GM23338 (cell line): Measurements from ENCODE around the gene TMEM185B.

ENCODE experiments used
- EZH2 ChIP-seq: fragments of 200-600 bp; sonication (generic); IDR thresholded peaks from one replicate; pipeline ENCODE4 v1.8.0; 2017; ENCODE audit warnings: antibody characterized with exemption, mild to moderate bottlenecking, low read depth; ENCODE audit not compliant: unreplicated experiment
- EZH2phosphoT487 ChIP-seq: fragments of 200-600 bp; sonication (generic); IDR thresholded peaks from one replicate; pipeline ENCODE4 v1.8.1; 2018; ENCODE audit warnings: antibody characterized with exemption; ENCODE audit not compliant: unreplicated experiment
- NANOG ChIP-seq: IDR thresholded peaks from 2 replicates; pipeline ENCODE4 v1.6.1; 2016; ENCODE audit warnings: antibody characterized with exemption, borderline replicate concordance
- POLR2AphosphoS5 ChIP-seq: IDR thresholded peaks from 2 replicates; pipeline ENCODE4 v1.6.1; 2016; ENCODE audit warnings: antibody characterized with exemption, low read depth
- STAT1 ChIP-seq: IDR thresholded peaks from one replicate; pipeline ENCODE4 v1.6.1; 2016; ENCODE audit warnings: antibody characterized with exemption; ENCODE audit not compliant: unreplicated experiment
- TF ChIP-seq, protein P1 (sequence below), 2 experiments: fragments of 200-600 bp in 1 of 2; sonication (generic) in 1 of 2; conservative IDR thresholded peaks; 2 replicates each; pipeline versions ENCODE4 v1.5.1 to v1.6.1; 2016 to 2017; ENCODE audit warnings: antibody characterized with exemption in 2 of 2, low read depth in 2 of 2, mild to moderate bottlenecking in 2 of 2, moderate library complexity in 1 of 2
- TF ChIP-seq, protein P2 (sequence below): IDR thresholded peaks from one replicate; pipeline ENCODE4 v1.6.1; 2018; ENCODE audit warnings: antibody characterized with exemption; ENCODE audit not compliant: unreplicated experiment

DNA sequence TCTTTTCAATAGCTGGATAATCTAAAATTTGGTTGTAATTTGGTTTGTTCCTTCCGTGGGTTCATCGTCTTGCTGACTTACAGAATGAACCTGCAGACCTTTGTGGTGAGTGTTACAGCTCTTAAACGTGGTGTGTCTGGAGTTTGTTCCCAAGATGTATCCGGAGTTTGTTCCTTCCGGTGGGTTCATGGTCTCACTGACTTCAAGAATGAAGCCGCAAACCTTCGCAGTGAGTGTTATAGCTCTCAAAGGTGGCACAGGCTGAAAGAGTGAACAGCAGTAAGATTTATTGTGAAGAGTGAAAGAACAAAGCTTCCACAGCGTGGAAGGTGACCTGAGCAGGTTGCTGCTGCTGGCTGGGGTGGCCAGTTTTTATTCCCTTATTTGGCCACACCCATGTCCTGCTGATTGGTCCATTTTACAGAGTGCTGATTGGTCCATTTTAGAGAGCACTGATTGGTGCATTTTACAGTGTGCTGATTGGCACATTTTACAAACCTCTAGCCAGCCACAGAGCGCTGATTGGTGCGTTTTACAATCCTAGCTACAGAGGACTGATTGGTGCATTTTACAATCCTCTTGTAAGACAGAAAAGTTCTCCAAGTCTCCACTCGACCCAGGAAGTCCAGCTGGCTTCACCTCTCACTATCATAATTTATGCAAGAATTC lies 46.0 kb upstream of the TMEM185B start:
- no peak for TF ChIP-seq EZH2phosphoT487
- TF ChIP-seq POLR2AphosphoS5, result no peak
- TF ChIP-seq, protein P1, sequence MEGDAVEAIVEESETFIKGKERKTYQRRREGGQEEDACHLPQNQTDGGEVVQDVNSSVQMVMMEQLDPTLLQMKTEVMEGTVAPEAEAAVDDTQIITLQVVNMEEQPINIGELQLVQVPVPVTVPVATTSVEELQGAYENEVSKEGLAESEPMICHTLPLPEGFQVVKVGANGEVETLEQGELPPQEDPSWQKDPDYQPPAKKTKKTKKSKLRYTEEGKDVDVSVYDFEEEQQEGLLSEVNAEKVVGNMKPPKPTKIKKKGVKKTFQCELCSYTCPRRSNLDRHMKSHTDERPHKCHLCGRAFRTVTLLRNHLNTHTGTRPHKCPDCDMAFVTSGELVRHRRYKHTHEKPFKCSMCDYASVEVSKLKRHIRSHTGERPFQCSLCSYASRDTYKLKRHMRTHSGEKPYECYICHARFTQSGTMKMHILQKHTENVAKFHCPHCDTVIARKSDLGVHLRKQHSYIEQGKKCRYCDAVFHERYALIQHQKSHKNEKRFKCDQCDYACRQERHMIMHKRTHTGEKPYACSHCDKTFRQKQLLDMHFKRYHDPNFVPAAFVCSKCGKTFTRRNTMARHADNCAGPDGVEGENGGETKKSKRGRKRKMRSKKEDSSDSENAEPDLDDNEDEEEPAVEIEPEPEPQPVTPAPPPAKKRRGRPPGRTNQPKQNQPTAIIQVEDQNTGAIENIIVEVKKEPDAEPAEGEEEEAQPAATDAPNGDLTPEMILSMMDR (conservative IDR thresholded peaks at IDR 0.05; ENCODE audit: low read depth in 2 of 2), result no peak
- no peak for TF ChIP-seq STAT1
- no peak for TF ChIP-seq EZH2
- TF ChIP-seq, protein P2, sequence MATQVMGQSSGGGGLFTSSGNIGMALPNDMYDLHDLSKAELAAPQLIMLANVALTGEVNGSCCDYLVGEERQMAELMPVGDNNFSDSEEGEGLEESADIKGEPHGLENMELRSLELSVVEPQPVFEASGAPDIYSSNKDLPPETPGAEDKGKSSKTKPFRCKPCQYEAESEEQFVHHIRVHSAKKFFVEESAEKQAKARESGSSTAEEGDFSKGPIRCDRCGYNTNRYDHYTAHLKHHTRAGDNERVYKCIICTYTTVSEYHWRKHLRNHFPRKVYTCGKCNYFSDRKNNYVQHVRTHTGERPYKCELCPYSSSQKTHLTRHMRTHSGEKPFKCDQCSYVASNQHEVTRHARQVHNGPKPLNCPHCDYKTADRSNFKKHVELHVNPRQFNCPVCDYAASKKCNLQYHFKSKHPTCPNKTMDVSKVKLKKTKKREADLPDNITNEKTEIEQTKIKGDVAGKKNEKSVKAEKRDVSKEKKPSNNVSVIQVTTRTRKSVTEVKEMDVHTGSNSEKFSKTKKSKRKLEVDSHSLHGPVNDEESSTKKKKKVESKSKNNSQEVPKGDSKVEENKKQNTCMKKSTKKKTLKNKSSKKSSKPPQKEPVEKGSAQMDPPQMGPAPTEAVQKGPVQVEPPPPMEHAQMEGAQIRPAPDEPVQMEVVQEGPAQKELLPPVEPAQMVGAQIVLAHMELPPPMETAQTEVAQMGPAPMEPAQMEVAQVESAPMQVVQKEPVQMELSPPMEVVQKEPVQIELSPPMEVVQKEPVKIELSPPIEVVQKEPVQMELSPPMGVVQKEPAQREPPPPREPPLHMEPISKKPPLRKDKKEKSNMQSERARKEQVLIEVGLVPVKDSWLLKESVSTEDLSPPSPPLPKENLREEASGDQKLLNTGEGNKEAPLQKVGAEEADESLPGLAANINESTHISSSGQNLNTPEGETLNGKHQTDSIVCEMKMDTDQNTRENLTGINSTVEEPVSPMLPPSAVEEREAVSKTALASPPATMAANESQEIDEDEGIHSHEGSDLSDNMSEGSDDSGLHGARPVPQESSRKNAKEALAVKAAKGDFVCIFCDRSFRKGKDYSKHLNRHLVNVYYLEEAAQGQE, result no peak
- TF ChIP-seq NANOG, result no peak
